ENCODE data around the gene APOBEC3B. TPM values are rescaled to one million over a fixed set of nuclear protein-coding genes. Genes with fewer than 3 reads are reported as not detected.
"Not testable (repeated sequence)": the region's sequence is repeated elsewhere in the genome, so short reads cannot be mapped to it uniquely, and the experiment has no call there.

Gene APOBEC3B
- total RNA-seq, 4 donors from 2014 or later = 1.2 to 1.5 TPM; not detected in 2

- H3K27ac ChIP-seq = no peak overlapping the region
- H3K4me3 ChIP-seq = no peak overlapping the region
- no peaks in the 10 kb centered on the region for H3K9me3 ChIP-seq
- H3K27me3 ChIP-seq = no peaks in the 10 kb centered on the region
- H3K4me1 ChIP-seq = no peaks in the 10 kb centered on the region
- H3K36me3 ChIP-seq = no peaks in the 10 kb centered on the region
- TF ChIP-seq POLR2A (IDR thresholded peaks at IDR 0.05) (no peak), CTCF (IDR thresholded peaks at IDR 0.05) (no peak)
- no peak for DNase-seq
- intact Hi-C loops (cut with DNase I; ENCODE audit: low total_unique reads) = no loop called here
Measured at GRCh38 chr22:38957808-38958650, 24.1 kb upstream of the APOBEC3B start.

GRCh38 chr22:38958651-38958943 is 23.6 kb upstream of the APOBEC3B start:
- DNase-seq; H3K36me3 ChIP-seq; H3K4me1 ChIP-seq; H3K9me3 ChIP-seq; H3K4me3 ChIP-seq; intact Hi-C loops (cut with DNase I; ENCODE audit: low total_unique reads); H3K27ac ChIP-seq; H3K27me3 ChIP-seq: not testable (repeated sequence)

- H3K36me3 ChIP-seq = no peaks in the 10 kb centered on the region
- H3K4me3 ChIP-seq = no peak overlapping the region
- intact Hi-C loops (cut with DNase I; ENCODE audit: low total_unique reads) = no loop called here
- no peak for DNase-seq
- no peak overlapping the region for H3K27ac ChIP-seq
- no peaks in the 10 kb centered on the region for H3K27me3 ChIP-seq
- H3K4me1 ChIP-seq = no peaks in the 10 kb centered on the region
- TF ChIP-seq CTCF (IDR thresholded peaks at IDR 0.05) (no peak), POLR2A (IDR thresholded peaks at IDR 0.05) (no peak)
- H3K9me3 ChIP-seq = no peaks in the 10 kb centered on the region
Measured at GRCh38 chr22:38959590-38959989, 22.6 kb upstream of the APOBEC3B start.

GRCh38 chr22:38960673-38961072 is 21.5 kb upstream of the APOBEC3B start:
- H3K36me3 ChIP-seq; H3K9me3 ChIP-seq; H3K4me3 ChIP-seq; intact Hi-C loops (cut with DNase I; ENCODE audit: low total_unique reads); DNase-seq; H3K27me3 ChIP-seq; H3K27ac ChIP-seq; H3K4me1 ChIP-seq: not testable (repeated sequence)

GRCh38 chr22:38963291-38963738 is 18.8 kb upstream of the APOBEC3B start:
- H3K27me3 ChIP-seq; H3K27ac ChIP-seq; H3K36me3 ChIP-seq; intact Hi-C loops (cut with DNase I; ENCODE audit: low total_unique reads); H3K9me3 ChIP-seq; H3K4me1 ChIP-seq; DNase-seq; H3K4me3 ChIP-seq: not testable (repeated sequence)

- Histone ChIP-seq H3K4me1 (no peaks in the 10 kb centered on the region), H3K36me3 (no peaks in the 10 kb centered on the region), H3K27me3 (no peaks in the 10 kb centered on the region), H3K4me3 (no peak overlapping the region), H3K27ac (no peak overlapping the region), H3K9me3 (no peaks in the 10 kb centered on the region)
- no peak for DNase-seq
- intact Hi-C loops (cut with DNase I; ENCODE audit: low total_unique reads) = no loop called here
- no peak for TF ChIP-seq POLR2A (IDR thresholded peaks at IDR 0.05)
- no peak for TF ChIP-seq CTCF (IDR thresholded peaks at IDR 0.05)
Measured at GRCh38 chr22:38963872-38964271, 18.3 kb upstream of the APOBEC3B start.

GRCh38 chr22:38964306-38964705 is 17.8 kb upstream of the APOBEC3B start:
- no peak overlapping the region for H3K27ac ChIP-seq
- no peaks in the 10 kb centered on the region for H3K27me3 ChIP-seq
- intact Hi-C loops (cut with DNase I; ENCODE audit: low total_unique reads) = no loop called here
- no peaks in the 10 kb centered on the region for H3K4me1 ChIP-seq
- H3K4me3 ChIP-seq = no peak overlapping the region
- no peaks in the 10 kb centered on the region for H3K36me3 ChIP-seq
- DNase-seq = no peak
- TF ChIP-seq POLR2A (IDR thresholded peaks at IDR 0.05) (no peak), CTCF (IDR thresholded peaks at IDR 0.05) (no peak)
- H3K9me3 ChIP-seq = no peaks in the 10 kb centered on the region

Data from uterus (tissue), 4 donors.